B cell (primary cell): ENCODE data around the gene GAB3. TPM values are rescaled to one million over a fixed set of nuclear protein-coding genes. Genes with fewer than 3 reads are reported as not detected.
"Not testable (repeated sequence)": the region's sequence is repeated elsewhere in the genome, so short reads cannot be mapped to it uniquely, and the experiment has no call there.

ENCODE experiments used
- ATAC-seq: fragments of 200-7000 bp; cut with Tn5 transposase; one replicate; pipeline ENCODE4 v1.10.0; 2021; ENCODE audit warnings: low read depth, mild to moderate bottlenecking, moderate number of reproducible peaks, moderate library complexity
- CTCF ChIA-PET: fragments of 350-600 bp; sonication (Branson Sonifier 250); formaldehyde crosslinking; loops from one replicate; lab custom pipeline; 2021; ENCODE audit warnings: antibody characterized with exemption, inconsistent platforms; lab: Charles Lee
- POLR2A ChIA-PET: fragments of 350-600 bp; sonication (Branson Sonifier 250); formaldehyde crosslinking; loops from one replicate; lab custom pipeline; 2021; ENCODE audit warnings: antibody characterized with exemption; lab: Charles Lee
- DNase-seq: peaks from one replicate; pipeline ENCODE4 v3.0.0; 2013
- H2AFZ ChIP-seq: 2 replicates; pipeline ENCODE4 v1.6.1; 2012; ENCODE audit warnings: mild to moderate bottlenecking, low read depth, low read length; ENCODE audit not compliant: insufficient read depth, poor library complexity, severe bottlenecking
- H3K27ac ChIP-seq, 2 donors: 1 replicate in 1 of 2; 2 replicates in 1 of 2; pipeline ENCODE4 v1.5.1; 2012 to 2013; ENCODE audit warnings: low read length in 2 of 2, mild to moderate bottlenecking in 2 of 2, moderate library complexity in 1 of 2
- H3K27me3 ChIP-seq, 4 experiments: fragments of 200-600 bp in 1 of 4; sonication (generic) in 1 of 4; replicated peaks in 1 of 4; 1 replicate in 2 of 4; 2 replicates in 2 of 4; pipeline versions ENCODE4 v1.6.1 to v1.7.0; 2013 to 2016; ENCODE audit warnings: low read length in 3 of 4, mild to moderate bottlenecking in 2 of 4, mixed read lengths in 1 of 4, moderate library complexity in 1 of 4; ENCODE audit not compliant: insufficient read depth in 4 of 4, control insufficient read depth in 3 of 4; ENCODE audit errors: control extremely low read depth in 1 of 4
- H3K36me3 ChIP-seq, 2 experiments: replicated peaks in 1 of 2; 1 replicate in 1 of 2; 2 replicates in 1 of 2; pipeline versions ENCODE4 v1.6.1 to v1.7.1; 2013; ENCODE audit warnings: low read length in 1 of 2; ENCODE audit not compliant: insufficient read depth in 2 of 2, control insufficient read depth in 1 of 2; ENCODE audit errors: control extremely low read depth in 1 of 2, extremely low read depth in 1 of 2
- H3K4me1 ChIP-seq, 2 donors: fragments of 200-600 bp in 1 of 2; sonication (generic) in 1 of 2; 1 replicate in 1 of 2; 2 replicates in 1 of 2; pipeline versions ENCODE4 v1.5.1 to v1.6.1; 2013 to 2017; ENCODE audit warnings: low read length in 2 of 2; ENCODE audit not compliant: control insufficient read depth in 2 of 2, insufficient read depth in 2 of 2
- H3K4me2 ChIP-seq: replicated peaks from 2 replicates; pipeline ENCODE3; 2012; ENCODE audit warnings: mild to moderate bottlenecking, low read depth, low read length; ENCODE audit not compliant: poor library complexity, severe bottlenecking
- H3K4me3 ChIP-seq, 5 experiments: fragments of 200-600 bp in 1 of 5; sonication (generic) in 1 of 5; 1 replicate in 3 of 5; 2 replicates in 2 of 5; pipeline versions ENCODE4 v1.5.1 to v1.7.0; 2011 to 2016; ENCODE audit warnings: low read length in 4 of 5, mild to moderate bottlenecking in 4 of 5, low read depth in 2 of 5, control low read depth in 1 of 5, moderate library complexity in 1 of 5; ENCODE audit not compliant: insufficient read depth in 1 of 5; ENCODE audit errors: control extremely low read depth in 1 of 5, extremely low read depth in 1 of 5
- H3K79me2 ChIP-seq: fragments of 200-600 bp; sonication (generic); one replicate; pipeline ENCODE4 v1.6.0; 2016; ENCODE audit warnings: low read length; ENCODE audit not compliant: control insufficient read depth, insufficient read depth
- H3K9ac ChIP-seq: fragments of 200-600 bp; sonication (generic); 2 replicates; pipeline ENCODE4 v1.6.1; 2017; ENCODE audit warnings: mild to moderate bottlenecking, low read length, moderate library complexity
- H3K9me3 ChIP-seq, 3 donors: one replicate each; pipeline versions ENCODE4 v1.6.1 to v1.7.1; 2013; ENCODE audit warnings: low read length in 2 of 3; ENCODE audit not compliant: control insufficient read depth in 2 of 3, insufficient read depth in 1 of 3; ENCODE audit errors: control extremely low read depth in 1 of 3
- H4K20me1 ChIP-seq: 2 replicates; pipeline ENCODE4 v1.6.0; 2012; ENCODE audit warnings: mild to moderate bottlenecking, low read length; ENCODE audit not compliant: insufficient read depth, control insufficient read depth, poor library complexity, severe bottlenecking
- H3K27ac Mint-ChIP-seq: one replicate; pipeline ENCODE4 v1.8.0; 2021; ENCODE audit warnings: mixed read lengths
- H3K27me3 Mint-ChIP-seq: one replicate; pipeline ENCODE4 v1.8.0; 2021; ENCODE audit warnings: mixed read lengths
- H3K4me1 Mint-ChIP-seq: one replicate; pipeline ENCODE4 v1.8.0; 2021; ENCODE audit warnings: mixed read lengths
- H3K4me3 Mint-ChIP-seq: one replicate; pipeline ENCODE4 v1.8.0; 2021; ENCODE audit warnings: mixed read lengths
- H3K9me3 Mint-ChIP-seq: one replicate; pipeline ENCODE4 v1.8.0; 2022; ENCODE audit warnings: mixed read lengths; ENCODE audit not compliant: insufficient read depth
- CTCF ChIP-seq: fragments of 200-600 bp; IDR thresholded peaks from one replicate; pipeline ENCODE4 v1.8.0; 2022; ENCODE audit warnings: antibody characterized with exemption, mild to moderate bottlenecking
- EZH2 ChIP-seq: IDR thresholded peaks from 2 replicates; pipeline ENCODE4 v1.6.1; 2012; ENCODE audit warnings: borderline replicate concordance, low read depth, mild to moderate bottlenecking, moderate library complexity, low read length; ENCODE audit not compliant: insufficient read depth, poor library complexity, severe bottlenecking
- WGBS: methylation state at CpG from one replicate; pipeline ENCODE4 v1.1.5; 2013; ENCODE audit warnings: missing lambda C conversion rate; ENCODE audit not compliant: insufficient coverage; 5-methylcytosine and 5-hydroxymethylcytosine counted together
- intact Hi-C: fragments of 100-400 bp; cut with micrococcal nuclease; formaldehyde crosslinking; loops from one replicate; pipeline ENCODE4 v1.10.0; 2022
- polyA plus RNA-seq: library from polyadenylated mRNA; depleted of rRNA; stranded (reverse); fragments of >200 nt; gene quantifications from 2 replicates; pipeline ENCODE4 v1.2.3, GENCODE V29; 2012
- total RNA-seq, 2 donors: library from RNA; stranded (reverse); fragments of 120-200 nt in 1 of 2; gene quantifications; 1 replicate in 1 of 2; 2 replicates in 1 of 2; pipeline versions ENCODE4 v1.2.3 to v1.2.4, GENCODE V29; 2013 to 2022

GAB3 gene
- total and polyA plus RNA-seq, 2 donors (not counting 1 experiment from before 2014, with no cell fraction given): 13.2 to 16.5 TPM

- intact Hi-C loops: no loop called here
- Mint-ChIP-seq H3K4me1 (peaks cover 10% of the 10 kb centered on the region), H3K27me3 (no peaks in the 10 kb centered on the region), H3K9me3 (no peaks in the 10 kb centered on the region), H3K27ac (no peak overlapping the region), H3K4me3 (no peak overlapping the region)
- H3K9ac ChIP-seq: no peak overlapping the region
- H4K20me1 ChIP-seq: no peaks in the 10 kb centered on the region
- no peak overlapping the region for H3K4me3 ChIP-seq
- no CpG with 5 or more reads among the region's 3 CpGs for WGBS
- DNase-seq (no peak), ATAC-seq (no peak)
- no peaks in the 10 kb centered on the region for H3K27me3 ChIP-seq
- H3K36me3 ChIP-seq: peaks cover 0 to 22% of the 10 kb centered on the region in 2 experiments
- H3K79me2 ChIP-seq: no peaks in the 10 kb centered on the region
- peaks cover 5 to 9% of the 10 kb centered on the region in 2 donors for H3K4me1 ChIP-seq
- H3K27ac ChIP-seq: no peak overlapping the region
- POLR2A ChIA-PET: no interaction called here
- no peak for TF ChIP-seq CTCF
- no peak for TF ChIP-seq EZH2
- no peak overlapping the region for H3K4me2 ChIP-seq
- CTCF ChIA-PET: no interaction called here
- H2AFZ ChIP-seq: no peak overlapping the region
- no peaks in the 10 kb centered on the region for H3K9me3 ChIP-seq
These were observed 57.5 kb downstream of the GAB3 start for GRCh38 chrX:154693394-154693793.

GRCh38 chrX:154690438-154690837 lies 60.4 kb downstream of the GAB3 start:
- ATAC-seq, H2AFZ ChIP-seq, intact Hi-C loops, H3K9ac ChIP-seq, CTCF ChIA-PET, H3K4me3 ChIP-seq, H3K9me3 Mint-ChIP-seq, H3K4me1 ChIP-seq, H3K36me3 ChIP-seq, H3K27me3 Mint-ChIP-seq, H4K20me1 ChIP-seq, H3K27ac ChIP-seq, H3K27me3 ChIP-seq, H3K27ac Mint-ChIP-seq, H3K4me3 Mint-ChIP-seq, DNase-seq, H3K79me2 ChIP-seq, H3K4me2 ChIP-seq, H3K4me1 Mint-ChIP-seq, H3K9me3 ChIP-seq, POLR2A ChIA-PET: not testable (repeated sequence)
- WGBS: no CpG with 5 or more reads among the region's 2 CpGs

- H3K9me3 ChIP-seq, H3K27ac Mint-ChIP-seq, DNase-seq, H3K27me3 Mint-ChIP-seq, H3K4me1 Mint-ChIP-seq, H3K36me3 ChIP-seq, H2AFZ ChIP-seq, H4K20me1 ChIP-seq, CTCF ChIA-PET, H3K4me1 ChIP-seq, H3K4me2 ChIP-seq, POLR2A ChIA-PET, intact Hi-C loops, ATAC-seq, H3K9me3 Mint-ChIP-seq, H3K79me2 ChIP-seq, H3K27me3 ChIP-seq, H3K4me3 ChIP-seq, H3K27ac ChIP-seq, H3K9ac ChIP-seq, H3K4me3 Mint-ChIP-seq: not testable (repeated sequence)
These were observed 78.8 kb downstream of the GAB3 start for GRCh38 chrX:154672084-154672483.
